HG03159 (cell line): Measurements from ENCODE around the gene THBS3.
"Not testable (repeated sequence)": the region's sequence is repeated elsewhere in the genome, so short reads cannot be mapped to it uniquely, and the experiment has no call there.

ENCODE experiments used
- ATAC-seq: cut with Tn5 transposase; IDR thresholded peaks from one replicate; pipeline ENCODE4 v1.9.1; 2021; ENCODE audit warnings: mild to moderate bottlenecking, moderate library complexity; ENCODE audit not compliant: unreplicated experiment

The THBS3 gene

GRCh38 chr1:155191904-155192303 lies 15.8 kb downstream of the THBS3 start:
- ATAC-seq: no peak

GRCh38 chr1:155189926-155190325 lies 17.8 kb downstream of the THBS3 start:
- ATAC-seq: not testable (repeated sequence)

DNA sequence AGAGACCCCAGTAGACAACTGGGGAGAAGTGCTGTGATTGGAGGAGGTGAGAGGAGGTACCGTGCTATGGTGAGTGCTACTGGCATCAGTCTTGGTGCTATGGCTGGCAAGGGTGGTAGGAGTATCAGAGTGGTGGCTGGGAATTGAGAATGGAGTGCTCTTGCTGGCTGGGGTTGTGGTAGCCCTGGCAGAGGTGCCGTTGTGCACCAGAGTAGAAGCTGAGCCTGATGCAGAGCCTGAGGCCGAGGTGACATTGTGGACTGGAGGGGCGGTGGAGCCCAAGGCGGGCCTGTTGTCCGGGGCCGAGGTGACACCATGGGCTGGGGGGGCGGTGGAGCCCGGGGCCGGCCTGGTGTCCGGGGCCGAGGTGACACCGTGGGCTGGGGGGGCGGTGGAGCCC lies 19.4 kb downstream of the THBS3 start:
- ATAC-seq: no peak

DNA sequence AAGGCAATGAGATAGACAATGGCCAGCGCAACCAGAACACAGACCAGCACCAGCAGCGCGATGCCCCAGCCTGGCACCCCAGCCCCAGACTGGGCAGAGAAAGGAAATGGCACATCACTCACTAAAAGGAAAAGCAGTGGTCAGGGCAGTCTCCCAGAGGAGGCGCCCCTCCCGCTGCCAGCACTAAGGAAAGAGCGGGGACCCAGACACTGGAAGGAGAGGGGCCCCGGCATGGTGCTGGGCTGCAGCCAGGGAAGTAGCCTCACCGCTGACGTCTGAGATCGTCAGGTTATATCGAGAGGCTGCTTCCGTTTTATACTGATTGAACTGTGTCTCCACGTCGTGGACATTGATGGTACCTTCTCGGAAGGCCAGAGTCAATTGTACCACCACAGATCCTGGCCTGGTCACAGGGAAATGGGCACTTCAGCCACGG lies 20.2 kb downstream of the THBS3 start:
- ATAC-seq: no peak

- no peak for ATAC-seq
Observed at GRCh38 chr1:155186794-155187455, 20.8 kb downstream of the THBS3 start.

DNA sequence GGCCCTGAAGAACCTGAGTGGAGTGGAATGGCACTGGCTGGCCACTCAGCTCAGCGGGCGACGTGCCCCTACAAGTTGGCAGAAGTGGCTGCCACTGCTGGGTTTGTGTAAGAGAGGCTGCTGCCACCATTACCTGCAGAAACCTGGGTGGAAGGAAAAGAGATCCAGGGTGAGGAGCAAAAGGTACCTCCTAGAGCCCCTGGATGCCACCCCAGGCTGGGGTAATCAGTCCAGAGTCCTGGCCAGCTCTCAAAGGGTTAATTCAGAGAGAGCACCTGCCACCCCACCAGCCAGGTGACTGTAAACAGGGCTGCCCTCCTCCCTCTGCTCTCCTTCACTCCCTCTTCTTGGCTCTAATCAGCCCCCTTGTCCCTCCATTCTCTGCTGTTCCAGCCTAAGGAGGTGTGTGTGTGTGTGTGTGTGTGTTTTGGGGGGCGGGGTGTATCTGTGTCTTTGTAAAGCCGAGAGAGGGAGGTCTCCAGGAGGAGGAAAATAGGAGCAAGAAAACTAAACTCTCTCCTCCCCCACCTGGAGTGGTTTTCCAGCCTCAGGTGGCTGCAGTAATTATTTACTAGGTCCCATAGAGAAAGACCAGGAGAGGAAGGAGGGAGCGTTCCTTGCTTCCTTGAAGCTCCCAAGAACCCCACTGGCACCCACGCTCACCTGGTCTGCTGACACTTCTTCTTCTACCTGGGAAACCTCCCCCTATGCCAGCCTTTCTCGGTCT lies 21.5 kb downstream of the THBS3 start:
- ATAC-seq: no peak

DNA sequence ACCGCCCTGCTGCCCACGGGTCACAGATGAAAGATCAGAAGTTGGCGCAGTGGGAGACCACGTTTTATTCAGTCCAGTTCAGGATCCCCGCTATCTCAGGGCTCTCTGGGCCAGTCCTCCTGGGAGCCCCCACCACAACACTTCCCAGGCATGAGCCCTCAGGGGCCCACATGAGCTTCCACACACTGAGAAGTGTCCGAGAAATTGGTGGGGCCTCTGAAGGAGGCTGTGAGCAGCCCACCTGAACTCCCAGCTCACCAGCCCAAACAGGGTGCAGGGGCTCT lies 22.0 kb downstream of the THBS3 start:
- no peak for ATAC-seq

DNA sequence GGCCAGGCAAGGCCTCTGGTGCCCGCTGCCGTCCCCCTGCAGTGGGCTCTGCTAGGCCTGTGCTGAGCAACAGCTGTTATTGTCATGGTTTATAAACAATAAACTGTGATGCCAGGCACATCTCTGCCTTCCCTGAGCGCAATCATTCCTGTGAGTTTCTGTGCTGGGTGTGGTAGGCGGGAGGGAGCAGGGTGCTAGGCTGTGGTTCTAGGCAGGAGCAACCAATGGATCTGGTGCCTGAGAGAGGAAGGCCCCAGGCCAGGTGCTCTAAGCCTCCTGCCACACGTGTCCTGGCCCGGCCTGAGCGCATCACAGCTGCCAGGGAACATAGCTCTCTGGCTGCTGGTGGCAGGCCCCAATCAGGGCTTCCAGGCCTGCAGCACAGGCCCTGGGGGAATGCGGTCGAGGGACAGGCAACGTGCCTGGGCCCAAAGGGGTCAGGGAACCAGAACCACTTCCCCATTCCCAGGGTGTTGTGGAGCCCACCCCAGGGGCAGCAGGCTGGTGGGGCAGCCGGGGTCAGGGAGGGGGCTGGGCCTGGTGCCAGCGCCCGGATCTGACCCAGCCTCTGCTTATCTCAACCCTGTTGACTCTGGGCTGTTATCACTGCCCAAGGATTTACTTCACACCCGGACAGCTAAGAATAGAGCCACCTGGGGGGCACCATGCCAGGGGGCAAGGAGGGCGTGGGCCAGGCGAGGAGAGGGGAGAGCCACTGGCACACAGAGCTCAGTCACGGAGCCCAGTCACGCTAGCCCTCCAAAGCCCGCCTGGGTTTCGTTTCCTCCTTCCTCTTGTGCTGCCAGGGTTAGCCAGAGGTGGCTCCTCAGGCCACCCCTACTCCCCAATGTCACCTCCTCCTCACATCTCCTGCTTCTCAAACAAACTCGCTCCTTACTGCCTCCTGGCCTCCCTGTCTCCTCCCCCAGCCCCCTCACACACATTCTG lies 22.6 kb downstream of the THBS3 start:
- ATAC-seq: peak; percentile 78

GRCh38 chr1:155184351-155184811 lies 23.3 kb downstream of the THBS3 start:
- no peak for ATAC-seq

GRCh38 chr1:155183775-155184221 lies 23.9 kb downstream of the THBS3 start:
- no peak for ATAC-seq

DNA sequence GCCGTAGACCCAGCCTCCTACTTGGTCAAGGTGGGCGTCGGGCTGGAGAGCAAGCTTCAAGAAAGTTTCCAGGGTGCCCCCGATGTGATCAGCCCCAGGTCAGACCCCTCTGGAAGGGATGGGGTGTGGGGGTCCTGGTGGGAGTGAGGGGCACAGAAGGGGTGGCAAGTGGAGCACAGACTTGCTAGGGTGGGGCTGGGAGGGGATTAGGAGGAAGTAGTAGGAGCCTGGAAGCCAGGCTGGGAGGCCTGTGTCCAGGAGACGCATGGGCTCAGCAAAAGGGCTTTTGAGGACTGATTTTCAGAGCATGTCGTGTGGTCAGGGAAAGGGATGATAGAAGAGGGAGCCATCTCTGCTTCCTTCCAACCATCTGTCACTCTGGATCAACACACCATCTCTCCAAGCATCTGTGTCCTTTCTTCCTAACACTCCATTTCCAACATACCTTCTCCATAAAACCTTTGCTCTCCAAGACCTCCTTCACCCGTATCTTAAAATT lies 25.6 kb downstream of the THBS3 start:
- ATAC-seq: no peak

GRCh38 chr1:155181371-155182051 lies 26.2 kb downstream of the THBS3 start:
- no peak for ATAC-seq

DNA sequence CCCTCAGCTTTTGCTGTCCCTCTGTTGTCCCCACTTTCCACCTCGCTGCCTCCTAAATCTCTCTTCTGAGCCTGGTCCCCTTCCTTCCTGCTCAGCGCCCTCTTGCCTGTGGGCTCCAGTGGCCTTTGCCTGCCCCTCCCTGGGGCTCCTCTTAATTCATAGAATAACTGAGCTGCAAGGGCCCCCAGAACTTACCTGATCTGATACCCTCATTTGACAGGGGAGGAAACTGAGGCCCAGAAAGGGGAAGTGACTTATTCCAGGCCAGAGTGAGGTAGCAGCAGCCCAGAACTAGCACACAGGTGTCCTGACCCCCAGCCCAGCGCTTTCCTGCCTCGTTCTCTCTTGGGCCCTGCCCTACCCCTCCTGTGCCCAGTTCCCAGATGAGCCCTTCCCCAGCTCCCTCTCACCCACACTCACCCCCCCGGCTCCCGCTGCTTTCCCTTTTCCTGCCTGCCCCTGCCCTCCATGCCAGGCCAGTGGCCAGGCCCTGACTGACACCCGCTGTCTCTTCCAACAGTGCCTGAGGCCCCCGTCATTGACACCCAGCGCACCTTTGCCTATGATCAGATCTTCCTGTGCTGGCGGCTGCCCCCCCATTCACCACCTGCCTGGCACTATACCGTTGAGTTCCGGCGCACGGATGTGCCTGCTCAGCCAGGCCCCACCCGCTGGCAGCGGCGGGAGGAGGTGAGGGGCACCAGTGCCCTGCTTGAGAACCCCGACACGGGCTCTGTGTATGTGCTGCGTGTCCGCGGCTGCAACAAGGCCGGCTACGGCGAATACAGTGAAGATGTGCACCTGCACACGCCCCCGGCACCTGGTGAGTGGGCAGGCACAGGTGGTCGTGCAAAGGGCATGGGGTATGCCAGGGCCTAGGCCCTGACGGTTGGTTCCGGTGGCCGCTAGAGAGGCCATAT lies 28.3 kb downstream of the THBS3 start:
- no peak for ATAC-seq

DNA sequence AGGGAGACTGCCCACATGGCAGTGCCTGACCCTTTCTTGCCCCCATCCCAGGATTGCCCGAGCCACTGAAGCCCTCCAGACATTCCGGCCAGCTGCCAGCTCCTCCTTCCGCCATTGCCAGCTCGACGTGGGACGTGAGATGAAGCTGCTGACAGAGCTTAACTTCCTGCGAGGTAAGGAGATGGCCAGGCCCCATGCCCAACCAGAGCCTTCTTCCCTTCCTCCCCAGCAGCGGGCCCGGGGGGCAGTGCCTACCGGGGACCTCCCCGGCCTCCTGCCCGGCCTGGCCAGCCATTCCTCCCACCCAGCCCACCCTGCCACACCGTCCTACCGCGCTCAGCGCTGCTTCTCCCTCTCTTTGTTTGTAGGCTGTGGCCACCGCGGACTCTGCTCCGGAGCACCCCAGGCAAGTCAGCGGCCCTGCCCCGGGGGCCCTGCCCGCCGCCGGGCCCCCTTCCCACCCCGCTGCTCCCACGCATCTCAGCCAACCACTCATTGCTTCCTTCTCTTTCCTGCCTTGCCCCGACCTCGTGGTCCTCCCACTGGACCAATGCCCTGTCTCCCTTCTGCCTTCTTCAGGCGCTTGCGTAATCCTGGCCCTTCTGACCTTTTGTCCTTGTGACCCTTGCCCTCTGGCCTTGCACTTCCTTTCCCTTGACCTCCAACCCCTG lies 29.1 kb downstream of the THBS3 start:
- ATAC-seq: no peak

GRCh38 chr1:155177918-155178281 lies 29.8 kb downstream of the THBS3 start:
- ATAC-seq: no peak

- ATAC-seq: no peak
Observed at GRCh38 chr1:155177192-155177917, 30.3 kb downstream of the THBS3 start.

DNA sequence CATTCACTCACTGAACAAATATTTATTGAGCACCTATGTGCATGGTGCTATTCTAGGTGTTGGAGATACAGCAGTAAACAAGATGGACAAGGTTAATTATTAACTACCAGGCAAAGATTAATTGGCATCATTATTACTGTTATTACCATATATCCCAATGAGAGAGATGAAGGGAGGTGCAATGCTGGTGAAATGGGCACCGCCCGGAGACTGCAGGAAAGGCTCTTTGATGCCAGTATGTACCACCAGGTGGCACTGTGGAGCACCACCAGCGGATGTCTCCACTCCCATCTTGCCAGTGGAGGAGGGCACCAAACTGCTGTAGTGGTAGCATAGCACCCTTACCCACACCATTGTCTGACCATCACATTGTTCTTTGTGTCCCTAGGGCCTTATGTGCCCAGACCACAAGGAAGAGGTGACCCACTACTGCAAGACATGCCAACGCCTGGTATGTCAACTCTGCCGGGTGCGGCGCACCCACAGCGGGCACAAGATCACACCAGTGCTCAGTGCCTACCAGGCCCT lies 31.1 kb downstream of the THBS3 start:
- no peak for ATAC-seq

DNA sequence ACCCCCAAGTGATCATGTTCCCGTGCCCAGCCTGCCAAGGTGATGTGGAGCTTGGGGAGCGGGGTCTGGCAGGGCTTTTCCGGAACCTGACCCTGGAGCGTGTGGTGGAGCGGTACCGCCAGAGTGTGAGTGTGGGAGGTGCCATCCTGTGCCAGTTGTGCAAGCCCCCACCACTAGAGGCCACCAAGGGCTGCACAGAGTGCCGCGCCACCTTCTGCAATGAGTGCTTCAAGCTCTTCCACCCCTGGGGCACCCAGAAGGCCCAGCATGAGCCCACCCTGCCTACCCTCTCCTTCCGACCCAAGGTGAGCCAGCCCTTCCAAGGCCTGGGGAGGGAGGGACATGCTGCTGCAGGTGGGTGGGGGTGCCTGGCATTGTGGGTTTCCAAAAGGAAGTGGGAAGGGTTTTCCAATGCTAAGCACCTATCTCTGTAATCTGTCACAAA lies 31.7 kb downstream of the THBS3 start:
- ATAC-seq: no peak
